Neuron (in vitro differentiated cells): ENCODE data around the gene PTPRO.

Source experiments
- H2AFZ ChIP-seq: one replicate; pipeline ENCODE4 v1.6.1; 2013; ENCODE audit warnings: low read depth, mild to moderate bottlenecking, inconsistent platforms, low read length, moderate library complexity
- H3K27me3 ChIP-seq: one replicate; pipeline ENCODE4 v1.6.1; 2013; ENCODE audit warnings: low read length; ENCODE audit not compliant: insufficient read depth
- H3K36me3 ChIP-seq: one replicate; pipeline ENCODE4 v1.6.1; 2013; ENCODE audit warnings: low read length; ENCODE audit not compliant: insufficient read depth
- H3K4me1 ChIP-seq: one replicate; pipeline ENCODE4 v1.6.1; 2013; ENCODE audit warnings: low read length; ENCODE audit not compliant: insufficient read depth
- H3K4me3 ChIP-seq: 2 replicates; pipeline ENCODE4 v1.5.1; 2013; ENCODE audit warnings: mild to moderate bottlenecking, low read length, moderate library complexity
- H3K9me3 ChIP-seq: one replicate; pipeline ENCODE4 v1.6.1; 2013; ENCODE audit warnings: low read length

The PTPRO gene

DNA sequence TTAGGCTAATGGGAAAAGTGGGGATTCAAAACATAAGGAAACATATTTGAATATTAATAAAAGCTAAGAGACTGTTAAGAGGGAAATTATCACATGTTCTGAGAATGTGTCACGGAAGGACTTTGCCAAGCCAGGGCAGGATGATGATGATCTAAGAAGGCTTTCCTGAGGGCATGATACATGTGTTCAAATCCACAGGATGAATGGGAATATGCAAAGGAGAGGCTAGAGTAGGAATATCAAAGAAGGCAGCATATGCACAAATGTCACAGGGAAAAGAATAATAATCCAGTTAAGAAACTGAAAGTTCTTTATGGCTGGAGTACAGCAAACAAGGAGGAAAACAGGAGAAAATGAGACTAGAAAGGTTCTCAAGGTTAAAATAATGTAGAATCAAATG lies 107.0 kb downstream of the PTPRO start:
- no peaks in the 10 kb centered on the region for H3K9me3 ChIP-seq
- no peak overlapping the region for H3K4me3 ChIP-seq
- H3K36me3 ChIP-seq: no peaks in the 10 kb centered on the region
- no peak overlapping the region for H2AFZ ChIP-seq
- H3K4me1 ChIP-seq: no peaks in the 10 kb centered on the region
- H3K27me3 ChIP-seq: no peaks in the 10 kb centered on the region

DNA sequence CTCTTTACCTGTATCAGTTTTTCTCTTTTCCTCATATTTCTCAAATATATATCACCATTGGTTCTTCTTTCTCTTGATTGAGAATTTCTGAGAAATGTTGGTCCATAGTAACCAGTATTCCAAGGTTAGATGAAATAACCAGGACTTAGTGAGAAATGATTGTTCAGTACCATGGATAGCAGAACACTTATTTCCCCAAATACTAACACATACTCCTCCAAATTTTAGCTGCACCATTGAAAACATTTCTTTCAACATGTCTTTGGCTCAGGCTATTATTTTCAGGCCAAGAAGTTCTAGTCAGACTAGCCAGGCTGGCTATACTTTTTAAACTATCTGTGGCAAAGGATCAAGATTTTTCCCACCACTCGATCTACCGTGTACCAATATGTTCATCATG lies 113.3 kb downstream of the PTPRO start:
- H3K4me1 ChIP-seq: no peaks in the 10 kb centered on the region
- no peaks in the 10 kb centered on the region for H3K36me3 ChIP-seq
- H3K9me3 ChIP-seq: no peaks in the 10 kb centered on the region
- H2AFZ ChIP-seq: no peak overlapping the region
- H3K4me3 ChIP-seq: no peak overlapping the region
- H3K27me3 ChIP-seq: no peaks in the 10 kb centered on the region

DNA sequence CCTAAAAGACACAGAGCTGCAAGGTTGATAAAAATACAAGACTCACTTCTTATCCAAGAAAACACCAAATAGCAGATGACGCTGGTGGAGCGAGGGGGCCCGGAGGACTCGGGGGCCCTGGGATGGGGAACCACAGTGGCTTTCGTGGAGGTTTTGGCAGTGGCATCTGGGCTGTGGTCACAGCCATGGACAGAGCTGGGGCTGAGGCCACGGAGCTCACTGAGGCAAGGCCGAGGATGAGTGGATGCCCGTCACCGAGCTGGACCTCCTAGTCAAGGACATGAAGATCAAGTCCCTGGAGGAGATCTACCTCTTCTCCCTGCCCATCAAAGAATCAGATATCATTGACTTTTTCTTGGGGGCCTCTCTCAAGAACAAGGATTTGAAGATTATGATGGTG lies 117.2 kb downstream of the PTPRO start:
- Histone ChIP-seq H2AFZ (no peak overlapping the region), H3K4me1 (no peaks in the 10 kb centered on the region), H3K27me3 (no peaks in the 10 kb centered on the region), H3K9me3 (no peaks in the 10 kb centered on the region), H3K36me3 (no peaks in the 10 kb centered on the region), H3K4me3 (no peak overlapping the region)

DNA sequence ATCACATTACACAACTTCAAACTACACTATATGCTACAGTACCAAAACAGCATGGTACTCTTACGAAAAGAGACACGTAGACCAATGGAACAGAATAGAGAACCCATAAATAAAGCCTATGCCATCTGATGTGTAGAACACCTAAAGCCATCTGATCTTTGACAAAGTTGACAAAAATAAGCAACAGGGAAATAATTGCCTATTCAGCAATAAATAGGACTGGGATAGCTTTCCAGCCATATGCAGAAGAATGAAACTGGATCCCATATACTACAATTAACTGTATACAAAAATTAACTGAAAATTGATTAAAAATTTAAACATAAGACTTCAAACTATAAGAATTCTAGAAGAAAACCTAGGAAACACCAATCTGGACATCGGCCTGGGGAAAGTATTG lies 120.7 kb downstream of the PTPRO start:
- H3K4me3 ChIP-seq: no peak overlapping the region
- no peaks in the 10 kb centered on the region for H3K4me1 ChIP-seq
- H3K36me3 ChIP-seq: no peaks in the 10 kb centered on the region
- no peak overlapping the region for H2AFZ ChIP-seq
- H3K9me3 ChIP-seq: no peaks in the 10 kb centered on the region
- H3K27me3 ChIP-seq: no peaks in the 10 kb centered on the region

- Histone ChIP-seq H3K27me3 (no peaks in the 10 kb centered on the region), H3K4me3 (no peak overlapping the region), H3K4me1 (no peaks in the 10 kb centered on the region), H2AFZ (no peak overlapping the region), H3K36me3 (no peaks in the 10 kb centered on the region), H3K9me3 (no peaks in the 10 kb centered on the region)
Observed at GRCh38 chr12:15443611-15444010, 121.3 kb downstream of the PTPRO start.

- no peaks in the 10 kb centered on the region for H3K4me1 ChIP-seq
- H3K27me3 ChIP-seq: no peaks in the 10 kb centered on the region
- no peaks in the 10 kb centered on the region for H3K9me3 ChIP-seq
- H2AFZ ChIP-seq: no peak overlapping the region
- no peak overlapping the region for H3K4me3 ChIP-seq
- no peaks in the 10 kb centered on the region for H3K36me3 ChIP-seq
Observed at GRCh38 chr12:15444523-15444922, 122.2 kb downstream of the PTPRO start.

- Histone ChIP-seq H3K4me1 (no peaks in the 10 kb centered on the region), H2AFZ (no peak overlapping the region), H3K4me3 (no peak overlapping the region), H3K27me3 (no peaks in the 10 kb centered on the region), H3K36me3 (no peaks in the 10 kb centered on the region), H3K9me3 (no peaks in the 10 kb centered on the region)
Observed at GRCh38 chr12:15446807-15447206, 124.5 kb downstream of the PTPRO start.

- Histone ChIP-seq H3K9me3 (no peaks in the 10 kb centered on the region), H3K4me3 (no peak overlapping the region), H2AFZ (no peak overlapping the region), H3K4me1 (no peaks in the 10 kb centered on the region), H3K36me3 (no peaks in the 10 kb centered on the region), H3K27me3 (no peaks in the 10 kb centered on the region)
Observed at GRCh38 chr12:15453613-15454012, 131.3 kb downstream of the PTPRO start.

DNA sequence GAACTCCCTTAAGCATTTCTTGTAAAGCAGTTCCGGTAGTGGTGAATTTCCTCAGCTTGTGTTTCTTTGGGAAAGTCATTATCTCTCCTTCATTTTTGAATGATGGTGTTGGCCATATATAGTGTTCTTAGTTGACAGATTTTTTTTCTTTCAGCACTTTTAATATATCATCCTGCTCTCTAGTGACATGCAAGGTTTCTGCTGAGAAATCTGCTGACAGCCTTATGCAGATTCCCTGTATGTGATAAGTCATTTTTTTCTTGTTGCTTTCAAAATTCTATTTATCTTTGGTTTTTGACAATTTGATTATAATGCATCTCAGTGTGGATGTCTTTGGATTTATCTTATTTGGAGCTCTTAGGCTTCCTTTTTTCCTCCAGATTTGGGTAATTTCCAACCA lies 135.7 kb downstream of the PTPRO start:
- no peak overlapping the region for H3K4me3 ChIP-seq
- no peak overlapping the region for H2AFZ ChIP-seq
- no peaks in the 10 kb centered on the region for H3K9me3 ChIP-seq
- no peaks in the 10 kb centered on the region for H3K4me1 ChIP-seq
- no peaks in the 10 kb centered on the region for H3K27me3 ChIP-seq
- no peaks in the 10 kb centered on the region for H3K36me3 ChIP-seq

DNA sequence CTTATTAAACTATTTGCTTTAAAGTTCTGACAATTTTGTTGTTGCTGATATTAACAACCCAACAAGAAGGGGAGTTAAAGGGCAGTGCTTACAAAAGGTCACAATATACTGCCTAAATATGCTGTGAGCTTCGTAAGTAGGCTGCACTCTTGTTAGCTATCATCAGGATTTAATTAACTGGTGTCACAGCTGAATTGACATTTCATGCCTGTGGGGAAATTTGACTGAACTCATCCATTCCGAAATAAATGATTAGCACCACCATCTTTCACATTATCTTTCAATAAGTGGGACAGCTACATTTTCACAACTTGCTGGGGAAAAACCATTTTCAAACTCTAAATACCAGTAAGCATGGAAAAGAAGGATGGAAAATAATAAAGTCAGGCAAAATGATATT lies 146.6 kb downstream of the PTPRO start:
- Histone ChIP-seq H3K9me3 (no peaks in the 10 kb centered on the region), H2AFZ (no peak overlapping the region), H3K36me3 (no peaks in the 10 kb centered on the region), H3K4me1 (no peaks in the 10 kb centered on the region), H3K27me3 (no peaks in the 10 kb centered on the region), H3K4me3 (no peak overlapping the region)

DNA sequence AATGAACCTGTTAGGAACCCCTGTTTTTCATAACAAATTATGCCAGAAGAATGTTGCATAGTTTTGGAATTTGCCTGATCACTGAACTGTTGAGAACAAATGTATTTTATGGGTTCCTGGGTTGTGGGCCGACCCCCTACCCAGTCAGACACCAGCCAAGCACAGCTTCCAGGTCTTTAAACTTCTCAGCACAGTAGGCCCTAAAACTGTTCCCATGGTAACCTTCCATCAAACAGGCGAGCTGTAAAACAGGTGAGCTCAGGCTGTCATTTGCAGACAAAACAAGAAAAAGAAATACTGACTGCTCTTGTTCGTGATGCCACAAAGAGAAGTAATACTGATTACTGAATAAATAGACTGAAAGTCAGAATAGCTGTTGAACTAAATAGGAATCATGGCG lies 147.0 kb downstream of the PTPRO start:
- H3K4me1 ChIP-seq: no peaks in the 10 kb centered on the region
- no peaks in the 10 kb centered on the region for H3K27me3 ChIP-seq
- H3K4me3 ChIP-seq: no peak overlapping the region
- H3K36me3 ChIP-seq: no peaks in the 10 kb centered on the region
- H3K9me3 ChIP-seq: no peaks in the 10 kb centered on the region
- no peak overlapping the region for H2AFZ ChIP-seq

GRCh38 chr12:15472036-15472435 lies 149.7 kb downstream of the PTPRO start:
- no peak overlapping the region for H3K4me3 ChIP-seq
- H2AFZ ChIP-seq: no peak overlapping the region
- no peaks in the 10 kb centered on the region for H3K9me3 ChIP-seq
- H3K4me1 ChIP-seq: no peaks in the 10 kb centered on the region
- no peaks in the 10 kb centered on the region for H3K36me3 ChIP-seq
- H3K27me3 ChIP-seq: no peaks in the 10 kb centered on the region

- no peak overlapping the region for H2AFZ ChIP-seq
- no peaks in the 10 kb centered on the region for H3K36me3 ChIP-seq
- H3K9me3 ChIP-seq: no peaks in the 10 kb centered on the region
- no peaks in the 10 kb centered on the region for H3K27me3 ChIP-seq
- H3K4me1 ChIP-seq: no peaks in the 10 kb centered on the region
- H3K4me3 ChIP-seq: no peak overlapping the region
Observed at GRCh38 chr12:15474766-15475165, 152.5 kb downstream of the PTPRO start.

- Histone ChIP-seq H3K4me1 (no peaks in the 10 kb centered on the region), H3K27me3 (no peaks in the 10 kb centered on the region), H3K4me3 (no peak overlapping the region), H2AFZ (no peak overlapping the region), H3K36me3 (no peaks in the 10 kb centered on the region), H3K9me3 (no peaks in the 10 kb centered on the region)
Observed at GRCh38 chr12:15477761-15478160, 155.5 kb downstream of the PTPRO start.
